Measurements from ENCODE around the gene ABCA4. TPM values are rescaled to one million over a fixed set of nuclear protein-coding genes. Genes with fewer than 3 reads are reported as not detected.

Gene ABCA4
- total RNA-seq, 1 experiment from 2014 or later: 0.29 TPM

- BruUV-seq (replicated peaks): no TSS peak
- H3K4me1 ChIP-seq (ENCODE audit: insufficient read depth, low read length): peaks cover 21% of the 10 kb centered on the region
- no peak for ATAC-seq
- no peaks in the 10 kb centered on the region for H3F3A ChIP-seq (ENCODE audit: low read length, unreplicated experiment)
- no peaks in the 10 kb centered on the region for H3K79me2 ChIP-seq (ENCODE audit: low read length)
- no peaks in the 10 kb centered on the region for H3K9me3 ChIP-seq (ENCODE audit: low read length)
- intact Hi-C loops (cut with micrococcal nuclease): no loop called here
- ChIA-PET CTCF (no interaction called here), POLR2A (ENCODE audit: unreplicated experiment) (no interaction called here)
- no peak overlapping the region for H2AFZ ChIP-seq (ENCODE audit: low read length)
- no peak overlapping the region for H3K9ac ChIP-seq (ENCODE audit: low read length)
- H3K4me3 ChIP-seq (ENCODE audit: low read length): no peak overlapping the region
- TF ChIP-seq CTCF (conservative IDR thresholded peaks at IDR 0.05; ENCODE audit: low read depth, low read length) (no peak), EZH2 (IDR thresholded peaks at IDR 0.05; ENCODE audit: low read length, unreplicated experiment) (no peak), EZH2phosphoT487 (IDR thresholded peaks at IDR 0.05; ENCODE audit: borderline replicate concordance, low read length) (no peak)
- no peaks in the 10 kb centered on the region for H4K20me1 ChIP-seq (ENCODE audit: low read length)
- H3K4me2 ChIP-seq (ENCODE audit: low read length): 0 out of 2 replicates have a peak overlapping the region, but pooled peaks have one; percentile 16
- DNase-seq: no peak
- H3K9me2 ChIP-seq (replicated peaks; ENCODE audit: low read length): no peaks in the 10 kb centered on the region
- no peak overlapping the region for H3K27ac ChIP-seq (ENCODE audit: low read length)
- no peaks in the 10 kb centered on the region for H3K36me3 ChIP-seq (ENCODE audit: low read depth, low read length)
- H3K27me3 ChIP-seq (ENCODE audit: low read length): no peaks in the 10 kb centered on the region
Measured at GRCh38 chr1:93976711-93977597, 144.0 kb downstream of the ABCA4 start.

GRCh38 chr1:93976291-93976690, 144.7 kb downstream of the ABCA4 start:
- ChIA-PET CTCF (no interaction called here), POLR2A (ENCODE audit: unreplicated experiment) (no interaction called here)
- no peak overlapping the region for H3K4me3 ChIP-seq (ENCODE audit: low read length)
- H3K9ac ChIP-seq (ENCODE audit: low read length): no peak overlapping the region
- H4K20me1 ChIP-seq (ENCODE audit: low read length): no peaks in the 10 kb centered on the region
- H3K9me2 ChIP-seq (replicated peaks; ENCODE audit: low read length): no peaks in the 10 kb centered on the region
- H3K4me1 ChIP-seq (ENCODE audit: insufficient read depth, low read length): peaks cover 21% of the 10 kb centered on the region
- no peak for ATAC-seq
- no peak overlapping the region for H3K27ac ChIP-seq (ENCODE audit: low read length)
- TF ChIP-seq EZH2 (IDR thresholded peaks at IDR 0.05; ENCODE audit: low read length, unreplicated experiment): no peak
- no peak for TF ChIP-seq CTCF (conservative IDR thresholded peaks at IDR 0.05; ENCODE audit: low read depth, low read length)
- no peak for TF ChIP-seq EZH2phosphoT487 (IDR thresholded peaks at IDR 0.05; ENCODE audit: borderline replicate concordance, low read length)
- intact Hi-C loops (cut with micrococcal nuclease): no loop called here
- DNase-seq: peak; percentile 38
- H3K36me3 ChIP-seq (ENCODE audit: low read depth, low read length): no peaks in the 10 kb centered on the region
- no peak overlapping the region for H3K4me2 ChIP-seq (ENCODE audit: low read length)
- BruUV-seq (replicated peaks): no TSS peak
- H3K27me3 ChIP-seq (ENCODE audit: low read length): no peaks in the 10 kb centered on the region
- H2AFZ ChIP-seq (ENCODE audit: low read length): no peak overlapping the region
- no peaks in the 10 kb centered on the region for H3K79me2 ChIP-seq (ENCODE audit: low read length)
- H3F3A ChIP-seq (ENCODE audit: low read length, unreplicated experiment): no peaks in the 10 kb centered on the region
- H3K9me3 ChIP-seq (ENCODE audit: low read length): no peaks in the 10 kb centered on the region

- Histone ChIP-seq H3F3A (ENCODE audit: low read length, unreplicated experiment) (no peaks in the 10 kb centered on the region), H2AFZ (ENCODE audit: low read length) (no peak overlapping the region), H3K9me3 (ENCODE audit: low read length) (no peaks in the 10 kb centered on the region), H3K4me2 (ENCODE audit: low read length) (no peak overlapping the region), H3K9me2 (replicated peaks; ENCODE audit: low read length) (no peaks in the 10 kb centered on the region), H3K9ac (ENCODE audit: low read length) (no peak overlapping the region), H3K36me3 (ENCODE audit: low read depth, low read length) (no peaks in the 10 kb centered on the region), H4K20me1 (ENCODE audit: low read length) (no peaks in the 10 kb centered on the region), H3K27ac (ENCODE audit: low read length) (no peak overlapping the region), H3K27me3 (ENCODE audit: low read length) (no peaks in the 10 kb centered on the region), H3K79me2 (ENCODE audit: low read length) (no peaks in the 10 kb centered on the region), H3K4me3 (ENCODE audit: low read length) (no peak overlapping the region), H3K4me1 (ENCODE audit: insufficient read depth, low read length) (peaks cover 17% of the 10 kb centered on the region)
- no TSS peak for BruUV-seq (replicated peaks)
- no peak for DNase-seq
- ATAC-seq: no peak
- CTCF ChIA-PET: no interaction called here
- POLR2A ChIA-PET (ENCODE audit: unreplicated experiment): no interaction called here
- intact Hi-C loops (cut with micrococcal nuclease): no loop called here
- no peak for TF ChIP-seq EZH2 (IDR thresholded peaks at IDR 0.05; ENCODE audit: low read length, unreplicated experiment)
Measured at GRCh38 chr1:93972341-93972740, 148.6 kb downstream of the ABCA4 start.
